Measurements from ENCODE around the gene KLF13.

KLF13 gene

GRCh38 chr15:31365655-31366127 is 39.1 kb downstream of the KLF13 start:
- peak; percentile 80 for DNase-seq

GRCh38 chr15:31366169-31366734 is 39.6 kb downstream of the KLF13 start:
- no peak for DNase-seq

GRCh38 chr15:31367021-31367729 is 40.5 kb downstream of the KLF13 start:
- DNase-seq, result no peak

- DNase-seq, result no peak
These were observed 41.2 kb downstream of the KLF13 start for GRCh38 chr15:31367730-31368344.

- DNase-seq, result no peak
These were observed 43.1 kb downstream of the KLF13 start for GRCh38 chr15:31369727-31370126.

- no peak for DNase-seq
These were observed 45.0 kb downstream of the KLF13 start for GRCh38 chr15:31371520-31372240.

- DNase-seq, result peak; percentile 80
These were observed 46.0 kb downstream of the KLF13 start for GRCh38 chr15:31372635-31373091.

GRCh38 chr15:31373096-31373865 is 46.6 kb downstream of the KLF13 start:
- DNase-seq, result no peak

GRCh38 chr15:31373970-31374369 is 47.3 kb downstream of the KLF13 start:
- no peak for DNase-seq

GRCh38 chr15:31374489-31374888 is 47.9 kb downstream of the KLF13 start:
- DNase-seq, result no peak

- DNase-seq, result no peak
These were observed 48.4 kb downstream of the KLF13 start for GRCh38 chr15:31374986-31375385.

- no peak for DNase-seq
These were observed 49.1 kb downstream of the KLF13 start for GRCh38 chr15:31375772-31376171.

- DNase-seq, result no peak
These were observed 49.9 kb downstream of the KLF13 start for GRCh38 chr15:31376511-31376910.

GRCh38 chr15:31377030-31377429 is 50.4 kb downstream of the KLF13 start:
- DNase-seq, result no peak

GRCh38 chr15:31378363-31378903 is 51.8 kb downstream of the KLF13 start:
- no peak for DNase-seq

GRCh38 chr15:31379042-31379441 is 52.4 kb downstream of the KLF13 start:
- no peak for DNase-seq

GRCh38 chr15:31379577-31379976 is 52.9 kb downstream of the KLF13 start:
- no peak for DNase-seq

GRCh38 chr15:31381801-31382712 is 55.4 kb downstream of the KLF13 start:
- no peak for DNase-seq

GRCh38 chr15:31382713-31383045 is 56.0 kb downstream of the KLF13 start:
- no peak for DNase-seq

GRCh38 chr15:31383139-31383538 is 56.5 kb downstream of the KLF13 start:
- DNase-seq, result no peak

- DNase-seq, result no peak
These were observed 57.9 kb downstream of the KLF13 start for GRCh38 chr15:31384568-31384967.

Measured in right hindlimb (tissue), 1 donor.